GM19397 (cell line): ENCODE data around the gene TRAF1.

Source experiments
- ATAC-seq: cut with Tn5 transposase; IDR thresholded peaks from one replicate; pipeline ENCODE4 v1.9.1; 2021; ENCODE audit warnings: mild to moderate bottlenecking, moderate library complexity; ENCODE audit not compliant: unreplicated experiment

TRAF1 gene

GRCh38 chr9:120872791-120873502 is 53.6 kb downstream of the TRAF1 start:
- no peak for ATAC-seq

DNA sequence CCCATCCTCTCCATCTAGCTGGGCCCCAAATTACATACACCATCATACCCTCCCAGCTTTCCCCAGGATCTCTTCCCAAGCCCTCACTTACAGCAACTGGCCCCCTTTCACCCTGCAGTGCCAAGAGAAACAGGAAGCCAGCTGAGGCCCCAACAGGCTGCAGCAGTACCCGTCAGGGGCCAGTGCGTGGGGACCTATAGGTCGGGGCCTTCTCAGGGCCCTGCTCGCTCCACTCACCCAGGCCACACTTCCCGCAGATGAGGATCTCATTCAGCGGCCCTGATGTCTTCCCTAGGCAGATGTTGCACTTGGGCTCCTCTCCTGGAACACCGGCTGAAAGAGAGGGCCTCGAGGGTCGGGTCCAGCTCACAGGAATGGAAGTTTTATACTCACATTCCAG is 56.4 kb downstream of the TRAF1 start:
- ATAC-seq: no peak

DNA sequence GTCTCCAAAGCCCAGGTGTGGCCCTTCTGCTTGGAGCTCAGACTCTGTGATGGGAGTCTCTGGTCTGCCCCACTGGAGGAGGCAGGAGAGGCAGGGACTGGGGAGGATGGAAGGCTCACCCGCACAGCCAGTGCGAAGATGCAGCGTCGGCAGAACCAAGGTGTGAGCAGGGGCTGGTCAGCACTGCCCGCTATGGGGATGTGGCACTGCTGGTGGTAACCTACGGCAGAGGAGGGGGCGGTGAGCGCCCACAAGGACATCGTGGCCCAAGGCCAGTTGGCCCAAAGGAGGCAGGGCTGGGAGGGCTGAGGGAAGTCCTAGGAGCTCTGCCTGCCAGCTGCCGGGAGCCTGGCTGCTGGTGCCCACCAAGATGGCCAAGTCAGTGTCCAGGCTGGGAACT is 56.9 kb downstream of the TRAF1 start:
- no peak for ATAC-seq

DNA sequence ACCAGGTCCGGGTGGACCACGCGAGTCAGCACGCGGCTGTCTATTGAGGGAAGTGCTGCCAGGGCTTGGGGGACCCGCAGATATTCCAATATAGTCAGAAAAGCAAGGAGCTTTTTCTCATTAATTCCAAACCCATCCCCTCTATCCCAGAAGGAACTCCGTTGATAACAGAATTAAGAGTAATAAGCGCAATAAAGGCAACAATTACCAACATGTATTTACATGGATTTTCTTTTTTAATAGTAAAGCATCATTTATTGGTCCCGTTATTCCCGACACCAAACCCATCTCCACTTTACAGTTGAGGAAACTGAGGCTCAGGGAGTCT is 57.3 kb downstream of the TRAF1 start:
- no peak for ATAC-seq

DNA sequence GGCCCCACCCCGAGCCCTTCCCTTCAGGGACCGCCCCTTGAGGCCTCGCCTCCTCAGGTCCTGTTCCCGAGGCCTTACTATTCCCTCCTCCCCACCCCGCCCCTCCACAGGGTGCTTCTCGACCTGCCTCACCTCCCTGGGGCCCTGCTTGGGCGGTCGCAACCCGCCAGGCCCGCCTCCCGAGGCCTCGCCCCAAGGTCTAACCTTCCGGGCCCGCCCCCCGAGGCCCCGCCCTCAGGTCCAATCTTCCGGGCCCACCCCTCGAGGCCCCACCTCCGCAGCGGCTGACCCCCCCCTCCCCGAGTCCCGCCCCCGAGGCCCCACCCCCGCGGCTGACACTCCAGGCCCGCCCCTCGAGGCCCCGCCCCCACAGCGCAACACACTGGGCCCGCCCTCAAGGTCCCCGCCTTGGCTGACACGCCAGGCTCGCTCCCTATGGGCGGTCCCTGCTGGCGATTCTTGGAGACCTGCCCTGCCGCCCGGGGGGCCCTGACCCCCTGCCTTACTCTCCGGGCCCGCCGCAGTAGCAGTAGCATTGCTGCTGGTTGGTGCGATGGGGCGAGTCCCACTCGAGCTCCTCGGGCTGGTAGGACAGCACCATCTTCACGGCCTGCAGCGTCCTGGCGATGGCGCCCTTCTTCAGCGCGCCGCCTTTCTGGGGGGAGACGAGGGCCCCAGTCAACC is 57.8 kb downstream of the TRAF1 start:
- ATAC-seq: peak; percentile 94

GRCh38 chr9:120868339-120868675 is 58.3 kb downstream of the TRAF1 start:
- ATAC-seq: no peak

- ATAC-seq: no peak
Measured at GRCh38 chr9:120867676-120868338, 58.8 kb downstream of the TRAF1 start.

DNA sequence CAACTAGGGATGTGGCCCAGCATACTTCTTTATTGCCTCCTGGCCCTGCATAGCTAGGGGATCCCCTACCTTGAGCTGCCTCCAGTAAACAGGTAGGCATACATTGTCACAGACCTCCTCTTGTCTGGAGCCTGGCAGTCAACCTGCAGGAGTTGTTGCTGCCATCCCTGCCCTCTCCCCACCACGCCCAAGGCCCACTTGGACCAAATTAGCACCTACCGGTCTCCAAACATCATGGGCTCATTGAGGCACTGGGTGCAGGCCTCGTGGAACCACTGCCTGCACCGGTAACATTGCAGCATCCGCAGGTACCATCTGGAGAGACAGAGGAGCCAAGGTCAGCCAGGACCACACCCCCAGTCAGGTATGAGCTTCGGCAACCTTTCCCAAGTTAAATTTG is 59.9 kb downstream of the TRAF1 start:
- no peak for ATAC-seq

DNA sequence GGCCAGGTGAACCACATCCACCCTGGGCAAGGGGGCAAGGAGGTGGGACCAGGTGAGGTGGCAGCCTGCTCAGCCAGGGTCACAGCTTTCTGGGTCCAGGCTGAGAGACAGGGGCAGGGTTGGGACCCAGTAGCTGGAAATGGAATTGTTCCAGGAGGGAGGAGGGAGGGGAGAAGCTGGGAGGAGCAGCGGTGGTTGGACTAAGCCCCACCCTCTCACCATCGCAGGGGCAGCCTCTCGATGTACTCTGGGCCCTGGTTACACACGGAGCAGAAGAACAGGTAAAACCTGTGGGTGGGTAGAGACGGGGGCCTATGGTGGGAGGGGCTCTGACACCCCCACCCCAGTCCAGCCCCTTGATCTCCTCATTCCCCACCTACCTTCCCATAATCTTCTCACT is 60.8 kb downstream of the TRAF1 start:
- no peak for ATAC-seq

DNA sequence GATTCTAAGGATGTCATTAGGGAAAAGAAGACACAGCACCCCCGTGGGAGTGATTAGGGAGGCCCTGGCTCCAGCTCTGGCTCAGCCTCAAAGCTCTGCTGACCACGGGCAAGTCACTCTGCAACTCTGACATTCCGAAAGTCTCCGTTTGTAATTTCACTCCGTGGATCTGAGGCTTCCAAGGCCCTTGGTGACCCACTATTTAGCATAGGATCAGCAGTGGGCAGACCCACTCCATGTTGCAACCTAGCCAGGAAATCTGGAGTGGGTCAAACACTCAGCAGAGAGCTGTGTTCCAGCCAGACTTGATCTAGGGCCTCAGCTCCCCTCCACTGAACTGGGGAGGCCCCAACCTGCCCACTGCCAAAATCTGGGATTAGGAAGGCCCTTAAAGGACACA is 61.4 kb downstream of the TRAF1 start:
- ATAC-seq: no peak

- ATAC-seq: no peak
Measured at GRCh38 chr9:120864719-120865118, 61.9 kb downstream of the TRAF1 start.

GRCh38 chr9:120863833-120864232 is 62.8 kb downstream of the TRAF1 start:
- no peak for ATAC-seq

DNA sequence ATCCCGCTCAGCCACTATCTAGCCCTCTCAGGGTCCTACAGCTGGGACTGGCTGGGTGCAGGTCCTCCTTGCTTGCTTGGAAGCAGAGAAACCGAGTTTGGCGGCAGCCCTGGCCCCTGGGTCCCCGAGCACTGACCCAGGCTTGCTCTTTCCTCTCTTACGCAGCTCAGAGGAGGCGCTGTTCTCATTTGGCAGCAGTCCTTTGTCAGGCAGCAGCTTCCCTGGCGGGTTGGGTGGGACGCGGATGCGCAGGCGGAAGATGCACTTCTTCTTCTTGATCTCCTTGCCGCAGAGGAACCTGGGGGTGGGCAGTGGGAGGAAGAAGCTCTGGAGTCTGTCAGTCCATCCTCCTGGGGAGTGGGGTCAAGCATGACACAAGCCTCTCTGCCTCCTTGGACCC is 64.1 kb downstream of the TRAF1 start:
- ATAC-seq: no peak

DNA sequence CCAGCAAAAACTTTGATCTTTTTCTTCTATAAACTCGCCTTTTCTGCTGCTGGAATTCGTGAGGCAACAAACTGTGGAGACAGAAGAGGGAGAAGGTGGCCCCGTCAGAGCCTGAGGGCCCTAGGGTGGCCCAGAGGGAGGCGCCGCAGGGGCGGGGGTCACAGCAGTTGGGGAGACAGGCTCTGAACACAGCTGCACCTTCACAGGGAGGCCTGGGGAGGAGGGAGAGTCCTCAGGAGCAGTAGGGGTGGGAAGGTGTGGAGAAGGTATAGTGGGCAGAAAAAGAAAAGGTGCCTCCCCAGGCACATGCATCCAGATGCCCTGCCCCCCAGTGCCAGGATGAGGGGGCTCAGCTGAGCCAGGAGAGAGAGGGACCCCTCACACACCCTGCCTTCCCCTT is 64.7 kb downstream of the TRAF1 start:
- ATAC-seq: no peak

DNA sequence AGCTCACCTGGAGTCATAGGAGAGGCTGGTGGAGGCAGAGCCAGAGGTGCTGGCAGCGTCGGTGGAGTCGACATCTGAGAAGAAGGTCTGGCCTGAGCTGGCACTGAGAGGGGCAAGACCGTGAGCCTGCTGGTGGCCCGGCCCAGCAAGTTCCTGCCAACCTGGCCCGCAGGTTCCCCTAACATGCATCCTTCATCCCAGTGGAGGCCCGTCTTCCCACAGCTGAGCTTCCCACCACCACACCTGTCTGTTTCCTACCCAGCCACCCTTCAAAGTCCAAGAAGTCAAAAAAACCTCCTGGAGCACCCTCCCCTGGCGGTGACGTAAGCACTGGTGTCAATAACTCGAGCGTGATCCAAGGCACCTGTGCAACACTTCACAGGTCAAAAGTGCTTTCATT is 66.5 kb downstream of the TRAF1 start:
- no peak for ATAC-seq

- ATAC-seq: no peak
Measured at GRCh38 chr9:120859361-120859760, 67.2 kb downstream of the TRAF1 start.

- ATAC-seq: no peak
Measured at GRCh38 chr9:120857902-120858301, 68.7 kb downstream of the TRAF1 start.

DNA sequence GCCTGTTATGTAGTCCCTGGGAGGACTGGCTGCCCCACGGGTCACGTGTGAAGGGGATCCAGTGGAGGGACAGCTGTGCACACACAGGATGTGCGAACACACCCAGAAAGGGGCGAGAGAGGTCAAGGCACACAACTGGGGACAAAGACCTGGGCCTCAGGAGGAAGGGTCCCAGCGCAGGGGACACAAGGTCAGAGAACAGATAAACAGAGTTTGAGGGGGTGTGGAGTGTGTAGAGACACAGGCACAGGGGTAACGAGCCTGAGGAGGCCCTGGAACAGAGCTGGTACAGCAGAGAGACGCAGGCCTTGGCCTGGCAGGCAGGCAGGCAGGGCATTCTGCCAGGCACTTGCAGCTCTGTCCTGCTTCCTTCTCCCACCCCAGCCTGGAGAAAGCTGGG is 69.1 kb downstream of the TRAF1 start:
- no peak for ATAC-seq

DNA sequence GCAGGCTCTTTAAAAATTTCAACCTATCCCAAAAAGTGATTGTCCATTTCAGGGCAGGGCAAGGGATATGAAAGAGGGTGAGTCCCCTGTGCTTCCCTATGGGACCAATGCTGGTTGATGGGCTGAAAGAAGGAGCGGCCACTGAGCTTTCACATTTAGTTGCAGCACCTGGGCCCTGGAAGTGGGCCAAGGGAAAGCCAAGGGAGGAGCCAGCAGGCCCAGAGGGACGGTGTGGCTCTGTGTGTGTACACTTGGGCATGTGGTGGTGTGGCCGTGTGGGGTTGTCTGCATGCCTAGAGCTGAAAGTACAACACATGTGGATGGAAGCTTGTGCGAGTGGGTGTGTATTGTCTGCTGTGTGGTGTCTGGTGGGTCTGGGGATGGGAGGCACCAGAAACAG is 69.9 kb downstream of the TRAF1 start:
- ATAC-seq: no peak

- no peak for ATAC-seq
Measured at GRCh38 chr9:120855827-120856670, 70.5 kb downstream of the TRAF1 start.

DNA sequence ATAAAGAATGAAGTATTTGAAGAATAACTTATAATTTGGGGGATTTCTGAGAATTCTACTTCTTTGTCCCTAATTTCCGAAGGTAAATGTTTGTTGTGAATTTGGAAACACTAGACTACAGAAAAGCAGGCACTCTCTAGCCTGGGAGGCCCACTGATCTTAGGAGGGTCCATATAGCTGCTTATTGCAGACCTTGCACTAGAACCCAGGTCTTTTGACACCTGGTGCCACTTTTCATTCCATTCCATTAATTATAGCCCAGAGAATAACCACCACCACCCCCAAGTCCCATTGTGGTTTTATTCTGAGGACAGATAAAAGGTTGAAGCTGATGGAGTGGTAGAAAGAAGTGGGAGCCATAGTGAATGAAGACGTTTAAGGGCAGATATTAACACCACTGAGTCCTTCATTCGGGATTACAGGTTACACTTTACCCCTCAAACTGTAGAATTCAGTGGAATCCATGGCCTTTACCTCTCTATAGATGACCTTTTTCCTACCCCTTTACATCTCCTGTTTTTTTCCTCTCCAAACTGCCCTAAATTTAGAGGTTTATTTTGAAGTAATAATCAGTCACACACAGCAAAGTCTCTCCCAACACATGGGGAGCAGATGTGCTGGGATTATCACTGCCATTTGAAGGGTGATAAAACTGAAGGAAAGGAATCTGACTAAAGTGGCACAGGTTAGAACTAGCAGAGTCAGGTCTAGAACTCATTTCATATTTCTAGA is 71.8 kb downstream of the TRAF1 start:
- no peak for ATAC-seq
